Liver (tissue), 3 donors: ENCODE measurements around the gene TMEM101.

Experiments used
- CTCF ChIP-seq: fragments of 150-350 bp; IDR thresholded peaks from 2 replicates; pipeline ENCODE4 v1.5.1; 2017; ENCODE audit warnings: improper control_type of control experiment, low read depth, low read length; ENCODE audit not compliant: missing input control
- EGR1 ChIP-seq, 2 donors: IDR thresholded peaks; 2 replicates each; pipeline ENCODE4 v1.6.1; 2016 to 2018; ENCODE audit warnings: antibody characterized with exemption in 2 of 2, low read depth in 2 of 2
- FOXA1 ChIP-seq: IDR thresholded peaks from 2 replicates; pipeline ENCODE4 v1.6.1; 2016; ENCODE audit warnings: antibody characterized with exemption
- GABPA ChIP-seq, 2 donors: IDR thresholded peaks in 1 of 2; conservative IDR thresholded peaks in 1 of 2; 2 replicates each; pipeline ENCODE4 v1.6.1; 2016; ENCODE audit warnings: antibody characterized with exemption in 2 of 2, mild to moderate bottlenecking in 1 of 2, moderate library complexity in 1 of 2
- HNF4A ChIP-seq, 2 donors: conservative IDR thresholded peaks; 2 replicates each; pipeline ENCODE4 v1.6.1; 2016; ENCODE audit warnings: antibody characterized with exemption in 2 of 2, mild to moderate bottlenecking in 2 of 2
- NR2F2 ChIP-seq: IDR thresholded peaks from 2 replicates; pipeline ENCODE4 v1.6.1; 2016; ENCODE audit warnings: antibody characterized with exemption
- RXRA ChIP-seq, 2 donors: IDR thresholded peaks; 2 replicates each; pipeline ENCODE4 v1.6.1; 2017 to 2018; ENCODE audit warnings: antibody characterized with exemption in 2 of 2, mild to moderate bottlenecking in 1 of 2
- TAF1 ChIP-seq: conservative IDR thresholded peaks from 2 replicates; pipeline ENCODE4 v1.6.1; 2016; ENCODE audit warnings: antibody characterized with exemption, mild to moderate bottlenecking
- YY1 ChIP-seq: IDR thresholded peaks from 2 replicates; pipeline ENCODE4 v1.6.1; 2016; ENCODE audit warnings: antibody characterized with exemption, mild to moderate bottlenecking
- ZBTB33 ChIP-seq: IDR thresholded peaks from 2 replicates; pipeline ENCODE4 v1.6.1; 2016; ENCODE audit warnings: antibody characterized with exemption
- TF ChIP-seq, protein P1 (sequence below): IDR thresholded peaks from 2 replicates; pipeline ENCODE4 v1.6.1; 2016; ENCODE audit warnings: antibody characterized with exemption, mild to moderate bottlenecking
- TF ChIP-seq, protein P2 (sequence below): IDR thresholded peaks from 2 replicates; pipeline ENCODE4 v1.6.1; 2016; ENCODE audit warnings: antibody characterized with exemption
- donor health status: healthy.
- donor health status: healthy.

- TF ChIP-seq YY1: no peak
- no peak for TF ChIP-seq CTCF
- TF ChIP-seq ZBTB33: no peak
- TF ChIP-seq FOXA1: no peak
- TF ChIP-seq EGR1 (IDR thresholded peaks at IDR 0.05; ENCODE audit: low read depth in 2 of 2): no peak
- TF ChIP-seq TAF1: no peak
- TF ChIP-seq HNF4A (conservative IDR thresholded peaks at IDR 0.05): no peak
- no peak for TF ChIP-seq GABPA (IDR thresholded peaks at IDR 0.05 in 1 of 2, conservative IDR thresholded peaks at IDR 0.05 in 1 of 2)
- TF ChIP-seq, protein P1, sequence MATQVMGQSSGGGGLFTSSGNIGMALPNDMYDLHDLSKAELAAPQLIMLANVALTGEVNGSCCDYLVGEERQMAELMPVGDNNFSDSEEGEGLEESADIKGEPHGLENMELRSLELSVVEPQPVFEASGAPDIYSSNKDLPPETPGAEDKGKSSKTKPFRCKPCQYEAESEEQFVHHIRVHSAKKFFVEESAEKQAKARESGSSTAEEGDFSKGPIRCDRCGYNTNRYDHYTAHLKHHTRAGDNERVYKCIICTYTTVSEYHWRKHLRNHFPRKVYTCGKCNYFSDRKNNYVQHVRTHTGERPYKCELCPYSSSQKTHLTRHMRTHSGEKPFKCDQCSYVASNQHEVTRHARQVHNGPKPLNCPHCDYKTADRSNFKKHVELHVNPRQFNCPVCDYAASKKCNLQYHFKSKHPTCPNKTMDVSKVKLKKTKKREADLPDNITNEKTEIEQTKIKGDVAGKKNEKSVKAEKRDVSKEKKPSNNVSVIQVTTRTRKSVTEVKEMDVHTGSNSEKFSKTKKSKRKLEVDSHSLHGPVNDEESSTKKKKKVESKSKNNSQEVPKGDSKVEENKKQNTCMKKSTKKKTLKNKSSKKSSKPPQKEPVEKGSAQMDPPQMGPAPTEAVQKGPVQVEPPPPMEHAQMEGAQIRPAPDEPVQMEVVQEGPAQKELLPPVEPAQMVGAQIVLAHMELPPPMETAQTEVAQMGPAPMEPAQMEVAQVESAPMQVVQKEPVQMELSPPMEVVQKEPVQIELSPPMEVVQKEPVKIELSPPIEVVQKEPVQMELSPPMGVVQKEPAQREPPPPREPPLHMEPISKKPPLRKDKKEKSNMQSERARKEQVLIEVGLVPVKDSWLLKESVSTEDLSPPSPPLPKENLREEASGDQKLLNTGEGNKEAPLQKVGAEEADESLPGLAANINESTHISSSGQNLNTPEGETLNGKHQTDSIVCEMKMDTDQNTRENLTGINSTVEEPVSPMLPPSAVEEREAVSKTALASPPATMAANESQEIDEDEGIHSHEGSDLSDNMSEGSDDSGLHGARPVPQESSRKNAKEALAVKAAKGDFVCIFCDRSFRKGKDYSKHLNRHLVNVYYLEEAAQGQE: no peak
- TF ChIP-seq NR2F2: no peak
- TF ChIP-seq, protein P2, sequence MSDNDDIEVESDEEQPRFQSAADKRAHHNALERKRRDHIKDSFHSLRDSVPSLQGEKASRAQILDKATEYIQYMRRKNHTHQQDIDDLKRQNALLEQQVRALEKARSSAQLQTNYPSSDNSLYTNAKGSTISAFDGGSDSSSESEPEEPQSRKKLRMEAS: no peak
- no peak for TF ChIP-seq RXRA (IDR thresholded peaks at IDR 0.05)
Measured at GRCh38 chr17:44030482-44030881, 15.7 kb upstream of the TMEM101 start.
